GM18907 (cell line): ENCODE data around the gene KLHL20.
"Not testable (repeated sequence)": the region's sequence is repeated elsewhere in the genome, so short reads cannot be mapped to it uniquely, and the experiment has no call there.

Experiments
- ATAC-seq: cut with Tn5 transposase; IDR thresholded peaks from one replicate; pipeline ENCODE4 v1.9.1; 2021; ENCODE audit warnings: mild to moderate bottlenecking, moderate library complexity; ENCODE audit not compliant: unreplicated experiment

KLHL20 gene

DNA sequence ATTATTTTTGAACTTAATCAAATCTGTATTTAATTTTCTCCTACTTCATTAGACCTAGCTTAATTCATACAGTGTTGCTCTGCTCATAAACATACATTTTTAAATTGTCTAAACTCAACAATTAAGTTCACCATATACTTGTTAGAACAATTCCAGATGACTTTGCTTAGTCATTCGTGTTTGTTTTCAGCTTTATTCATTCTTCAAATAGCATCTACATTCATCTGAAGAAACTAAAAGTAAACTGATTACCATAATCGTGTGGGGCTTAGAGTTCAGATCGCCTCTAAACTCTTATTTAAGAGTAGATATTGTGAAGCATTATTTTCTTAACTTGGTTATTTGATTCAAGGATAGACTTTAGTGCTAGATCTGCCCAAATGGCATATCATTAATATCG, 34.4 kb downstream of the KLHL20 start:
- ATAC-seq: no peak

DNA sequence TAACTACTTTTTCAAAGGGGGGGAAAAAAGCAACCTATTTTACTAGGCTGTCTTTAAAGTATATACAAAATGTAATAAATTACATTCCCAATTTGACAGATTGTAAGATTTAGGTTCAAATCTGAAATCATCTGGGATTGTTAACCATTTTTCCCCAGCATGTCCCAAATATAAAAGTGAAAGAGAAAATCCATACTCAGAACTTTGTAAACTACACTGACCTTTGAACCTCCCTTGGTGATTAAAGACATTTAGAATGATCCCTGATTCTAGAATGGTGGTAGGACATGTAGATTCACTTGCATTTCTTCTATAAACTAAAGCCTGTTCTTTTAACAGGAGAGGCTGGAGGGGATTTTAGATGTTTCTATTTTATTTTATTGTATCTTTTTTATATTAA, 39.0 kb downstream of the KLHL20 start:
- no peak for ATAC-seq

DNA sequence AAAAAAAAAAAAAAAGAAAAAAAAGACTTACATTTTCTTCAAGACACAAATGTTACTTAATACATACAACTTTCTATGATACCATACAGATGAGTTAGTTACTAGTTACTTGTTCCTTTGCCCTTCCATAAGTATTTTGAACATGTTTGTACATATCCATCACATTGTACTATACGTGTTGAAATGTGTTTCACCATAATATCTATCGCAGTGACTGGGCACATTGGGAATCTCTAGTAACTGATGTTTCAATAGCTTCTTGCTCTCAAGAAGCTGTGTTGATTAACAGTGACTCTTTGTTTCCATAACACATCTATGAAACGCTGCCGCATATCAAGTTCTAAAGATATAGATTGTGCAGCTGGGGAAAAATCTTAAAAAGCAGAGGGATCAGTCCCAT, 42.9 kb downstream of the KLHL20 start:
- ATAC-seq: no peak

DNA sequence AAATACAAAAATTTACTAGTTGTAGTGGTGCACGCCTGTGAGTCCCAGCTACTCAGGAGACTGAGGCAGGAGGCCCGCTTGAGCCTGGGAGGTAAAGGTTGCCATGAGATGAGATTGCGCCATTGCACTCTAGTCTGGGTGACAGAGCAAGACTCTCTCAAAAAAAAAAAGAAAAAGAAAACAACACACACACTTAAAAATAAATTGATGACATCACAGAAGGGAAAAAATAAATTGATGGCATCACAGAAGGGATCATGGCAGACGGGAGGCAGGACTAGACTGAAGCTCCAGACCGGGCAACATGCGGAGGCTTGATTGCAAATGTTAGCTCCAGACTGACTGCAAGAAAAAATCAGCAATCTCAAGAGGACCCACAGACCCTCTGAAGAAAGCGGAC, 43.3 kb downstream of the KLHL20 start:
- ATAC-seq: no peak

DNA sequence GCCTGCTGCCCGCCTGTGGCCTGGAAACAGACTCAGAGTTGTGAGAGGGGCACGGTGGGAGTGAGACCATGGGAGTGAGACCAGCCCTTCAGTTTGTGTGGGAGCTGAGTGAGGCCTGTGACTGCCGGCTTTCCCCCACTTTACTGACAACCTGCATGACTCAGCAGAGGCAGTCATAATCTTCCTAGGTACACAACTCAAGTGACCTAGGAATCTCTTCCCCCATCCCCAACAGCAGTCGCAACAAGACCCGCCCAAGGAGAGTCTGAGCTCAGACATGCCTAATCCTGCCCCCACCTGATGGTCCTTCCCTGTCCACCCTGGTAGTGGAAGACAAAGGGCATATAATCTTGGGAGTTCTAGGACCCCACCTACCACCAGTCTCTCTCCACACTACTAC, 44.2 kb downstream of the KLHL20 start:
- ATAC-seq: no peak

DNA sequence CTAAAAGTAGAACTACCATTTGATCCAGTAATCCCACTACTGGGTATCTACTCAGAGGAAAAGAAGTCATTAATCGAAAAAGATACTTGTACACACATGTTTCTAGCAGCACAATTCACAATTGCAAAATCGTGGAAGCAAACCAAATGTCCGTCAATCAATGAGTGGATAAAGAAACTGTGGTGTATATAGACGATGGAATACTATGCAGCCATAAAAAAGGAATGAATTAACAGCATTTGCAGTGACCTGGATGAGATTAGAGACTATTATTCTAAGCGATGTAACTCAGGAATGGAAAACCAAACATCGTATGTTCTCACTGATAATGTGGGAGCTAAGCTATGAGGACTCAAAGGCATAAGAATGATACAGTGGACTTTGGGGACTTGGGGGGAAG, 49.5 kb downstream of the KLHL20 start:
- ATAC-seq: not testable (repeated sequence)

DNA sequence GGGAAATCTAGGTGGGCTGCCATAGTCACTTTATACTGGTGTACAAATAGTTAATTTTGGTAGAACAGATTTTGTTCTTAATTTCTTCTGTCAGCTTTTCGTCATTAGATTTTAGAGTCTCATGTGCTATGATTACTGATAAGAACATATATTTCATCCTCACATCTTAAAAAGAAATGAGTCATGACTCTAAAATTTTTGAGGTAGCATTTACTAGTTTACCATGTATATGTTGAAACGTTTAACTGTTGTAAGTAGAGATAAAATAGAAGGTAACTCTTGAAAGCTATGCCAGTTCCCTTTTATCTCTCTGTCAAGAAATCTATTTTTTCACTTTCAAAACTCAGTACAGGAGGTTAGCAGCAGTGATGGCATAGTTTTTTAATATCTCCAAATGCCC, 53.4 kb downstream of the KLHL20 start:
- no peak for ATAC-seq

DNA sequence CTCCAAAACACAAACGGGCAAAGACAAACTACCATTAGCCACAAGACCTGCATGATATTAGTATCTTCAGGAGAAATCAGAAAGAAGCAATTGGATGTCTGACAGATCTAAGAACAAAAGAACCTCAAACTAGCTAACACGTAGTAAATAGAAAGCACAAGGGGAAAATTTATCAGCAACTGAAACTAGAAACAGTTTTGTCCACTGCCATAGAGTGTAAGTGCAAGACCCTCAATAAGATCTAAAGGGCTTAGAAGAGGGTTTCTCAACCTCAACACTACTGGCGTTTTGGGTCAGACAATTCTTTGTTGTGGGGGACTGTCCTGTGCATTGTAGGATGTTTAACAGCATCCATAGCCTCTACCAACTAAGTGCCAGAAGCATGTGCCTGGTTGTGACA, 54.0 kb downstream of the KLHL20 start:
- ATAC-seq: no peak

DNA sequence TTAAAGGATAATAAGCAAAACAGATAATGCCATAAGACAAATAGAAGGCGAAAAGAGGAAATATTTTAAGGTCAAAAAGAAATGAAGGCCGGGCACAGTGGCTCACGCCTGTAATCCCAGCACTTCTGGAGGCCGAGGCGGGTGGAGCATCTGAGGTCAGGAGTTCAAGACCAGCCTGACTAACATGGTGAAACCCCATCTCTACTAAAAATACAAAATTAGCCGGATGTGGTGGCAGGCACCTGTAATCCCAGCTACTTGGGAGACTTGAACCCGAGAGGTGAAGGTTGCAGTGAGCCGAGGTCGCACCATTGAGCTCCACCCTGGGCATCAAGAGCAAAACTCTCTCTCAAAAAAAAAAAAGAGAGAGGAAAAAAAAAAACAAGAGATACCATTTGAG, 55.5 kb downstream of the KLHL20 start:
- not testable (repeated sequence) for ATAC-seq

DNA sequence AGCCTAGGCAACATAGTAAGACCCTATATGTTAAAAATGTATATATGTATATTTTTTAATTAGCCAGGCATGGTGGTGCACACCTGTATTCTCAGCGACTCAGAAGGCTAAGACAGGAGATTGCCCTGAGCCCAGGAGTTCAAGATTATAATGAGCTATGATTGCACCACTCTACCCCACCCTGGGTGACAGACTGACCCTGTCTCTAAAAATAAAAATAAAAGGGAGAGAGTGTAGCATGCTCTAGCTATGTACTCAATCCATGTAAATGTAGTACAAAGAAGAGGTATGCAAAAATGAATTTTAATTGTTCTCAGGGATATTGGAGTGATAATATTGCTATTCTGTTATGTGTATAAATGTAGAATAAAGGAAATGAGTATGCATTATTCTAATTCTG, 56.8 kb downstream of the KLHL20 start:
- ATAC-seq: no peak

DNA sequence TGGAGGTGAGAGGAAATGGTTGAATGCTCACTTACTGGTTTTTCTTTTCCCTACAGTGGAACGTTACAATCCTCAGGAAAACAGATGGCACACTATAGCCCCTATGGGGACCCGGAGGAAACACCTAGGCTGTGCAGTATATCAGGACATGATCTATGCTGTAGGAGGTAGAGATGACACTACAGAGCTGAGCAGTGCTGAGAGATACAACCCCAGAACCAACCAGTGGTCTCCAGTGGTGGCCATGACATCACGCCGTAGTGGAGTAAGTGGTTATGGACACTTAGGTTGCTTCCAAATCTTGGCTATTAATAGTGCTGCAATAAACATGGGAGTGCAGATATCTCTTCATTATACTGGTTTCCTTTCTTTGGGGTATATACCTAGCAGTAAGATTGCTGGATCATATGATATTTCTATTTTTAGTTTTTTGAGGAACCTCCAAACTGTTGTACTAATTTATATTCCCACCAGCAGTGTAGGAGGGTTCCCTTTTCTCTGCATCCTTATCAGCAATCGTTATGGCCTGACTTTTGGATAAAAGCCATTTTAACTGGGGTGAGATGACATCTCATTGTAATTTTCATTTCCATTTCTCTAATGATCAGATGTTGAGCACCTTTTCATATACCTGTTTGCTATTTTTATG, 60.9 kb downstream of the KLHL20 start:
- no peak for ATAC-seq

DNA sequence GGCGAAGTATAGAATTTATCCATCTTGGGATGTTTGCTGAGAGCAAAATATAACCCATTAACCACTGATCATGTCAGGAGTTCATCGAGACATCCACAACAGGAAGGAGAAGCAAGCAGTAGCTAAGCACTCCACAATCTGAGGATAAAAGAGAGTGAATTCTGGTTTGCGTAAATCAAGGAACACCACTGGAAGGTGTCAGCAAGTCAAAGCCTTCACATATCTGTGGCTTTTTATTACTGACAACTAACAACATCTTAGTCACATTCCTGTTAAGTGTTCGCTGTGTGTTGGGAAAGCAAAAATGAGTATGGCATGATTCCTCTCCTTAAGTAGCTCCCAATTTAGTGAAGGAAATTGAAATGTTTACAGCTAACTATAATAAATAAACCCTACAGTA, 65.2 kb downstream of the KLHL20 start:
- no peak for ATAC-seq

DNA sequence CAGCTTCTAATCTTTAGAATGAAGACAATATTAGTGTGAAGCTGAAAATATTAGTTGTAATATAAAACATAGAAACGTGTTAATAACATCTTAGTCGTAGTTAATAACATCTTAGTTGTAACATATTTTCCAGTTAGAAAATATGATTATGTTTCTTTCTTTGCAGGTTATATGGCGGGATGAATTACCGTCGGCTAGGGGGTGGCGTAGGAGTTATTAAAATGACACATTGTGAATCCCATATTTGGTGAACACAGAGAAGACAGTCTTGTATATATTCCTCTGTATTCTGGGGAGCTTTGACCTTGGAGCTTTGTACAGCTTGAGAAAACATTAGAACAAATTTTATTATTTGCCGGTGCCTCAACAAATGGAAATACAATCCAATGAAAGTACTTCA, 70.2 kb downstream of the KLHL20 start:
- ATAC-seq: no peak

DNA sequence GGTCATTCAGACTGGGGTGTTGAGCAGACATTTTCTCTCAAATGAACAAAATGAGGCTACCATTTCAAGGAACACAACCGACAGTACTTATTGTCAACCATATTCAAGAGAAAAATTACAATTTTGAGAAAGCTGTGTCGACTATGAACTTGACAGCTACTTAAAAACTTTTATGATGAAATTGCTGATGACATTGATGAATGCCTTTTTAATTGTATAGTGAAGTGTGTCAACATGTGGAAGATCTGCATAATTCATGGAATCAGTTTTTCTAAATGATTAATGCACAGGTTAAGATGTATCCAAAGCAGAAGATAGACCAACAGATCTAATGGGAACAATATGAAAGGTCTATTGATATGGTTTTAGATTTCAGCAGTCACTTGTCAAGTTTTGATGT, 75.1 kb downstream of the KLHL20 start:
- no peak for ATAC-seq

DNA sequence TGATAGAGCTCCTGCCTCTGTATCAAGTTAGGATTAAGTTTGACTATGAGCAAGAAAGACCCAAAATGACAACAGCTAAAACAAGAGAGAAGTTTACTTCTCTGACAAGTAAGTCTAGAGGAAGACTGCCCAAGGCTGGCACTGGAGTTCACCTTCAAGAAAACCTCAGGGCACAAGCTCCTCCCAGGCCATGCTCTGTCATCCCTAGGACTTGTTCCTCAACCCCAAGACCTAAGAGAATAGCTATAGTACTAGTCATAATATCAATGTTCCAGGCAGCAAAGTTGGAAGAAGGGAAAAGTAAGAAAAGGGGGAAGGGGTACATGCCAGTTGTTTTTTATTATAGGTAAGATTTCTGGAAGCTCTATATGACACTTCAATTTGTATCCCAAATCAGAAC, 83.3 kb downstream of the KLHL20 start:
- ATAC-seq: no peak

DNA sequence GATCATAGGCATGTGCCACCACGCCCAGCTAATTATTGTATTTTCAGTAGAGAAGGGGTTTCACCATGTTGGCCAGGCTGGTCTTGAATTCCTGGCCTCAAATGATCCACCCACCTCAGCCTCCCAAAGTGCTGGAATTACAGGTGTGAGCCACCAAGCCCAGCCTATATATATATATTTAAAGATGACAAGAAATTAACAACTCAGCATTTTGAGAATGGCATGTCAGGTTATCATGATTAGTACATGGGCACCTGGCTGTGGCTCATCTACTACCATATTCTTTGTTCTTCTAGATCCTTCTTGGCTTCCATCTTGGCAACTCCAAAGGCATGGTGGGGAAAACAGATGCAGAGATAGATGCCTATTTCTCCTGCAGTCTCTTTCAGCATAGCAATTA, 85.2 kb downstream of the KLHL20 start:
- not testable (repeated sequence) for ATAC-seq

DNA sequence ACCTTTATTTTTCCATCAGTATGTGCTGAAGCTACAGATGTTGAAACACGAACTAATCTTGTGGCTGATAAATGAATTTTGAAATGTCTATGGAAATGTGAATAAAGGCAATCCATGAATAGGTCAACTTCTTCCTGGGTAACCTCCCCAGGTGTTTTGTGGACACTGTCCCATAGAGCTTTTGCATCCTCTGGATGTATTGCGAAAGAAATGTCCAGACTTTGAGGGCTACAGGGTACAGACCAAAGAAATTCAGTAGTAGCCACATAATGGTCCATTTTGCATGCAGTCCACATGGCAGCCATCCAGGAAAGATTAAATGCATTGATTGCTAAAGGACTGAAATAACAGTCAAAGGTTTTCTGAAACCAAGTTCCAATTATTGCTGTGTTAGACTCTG, 88.2 kb downstream of the KLHL20 start:
- no peak for ATAC-seq

DNA sequence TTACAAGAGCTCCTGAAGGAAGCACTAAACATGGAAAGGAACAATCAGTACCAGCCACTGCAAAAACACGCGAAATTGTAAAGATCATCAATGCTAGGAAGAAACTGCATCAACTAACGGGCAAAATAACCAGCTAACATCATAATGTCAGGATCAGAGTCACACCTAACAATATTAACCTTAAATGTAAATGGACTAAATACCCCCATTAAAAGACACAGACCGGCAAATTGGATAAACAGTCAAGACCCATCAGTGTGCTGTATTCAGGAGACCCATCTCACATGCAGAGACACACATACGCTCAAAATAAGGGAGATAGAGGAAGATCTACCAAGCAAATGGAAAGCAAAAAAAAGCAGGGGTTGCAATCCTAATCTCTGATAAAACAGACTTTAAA, 98.9 kb downstream of the KLHL20 start:
- not testable (repeated sequence) for ATAC-seq

DNA sequence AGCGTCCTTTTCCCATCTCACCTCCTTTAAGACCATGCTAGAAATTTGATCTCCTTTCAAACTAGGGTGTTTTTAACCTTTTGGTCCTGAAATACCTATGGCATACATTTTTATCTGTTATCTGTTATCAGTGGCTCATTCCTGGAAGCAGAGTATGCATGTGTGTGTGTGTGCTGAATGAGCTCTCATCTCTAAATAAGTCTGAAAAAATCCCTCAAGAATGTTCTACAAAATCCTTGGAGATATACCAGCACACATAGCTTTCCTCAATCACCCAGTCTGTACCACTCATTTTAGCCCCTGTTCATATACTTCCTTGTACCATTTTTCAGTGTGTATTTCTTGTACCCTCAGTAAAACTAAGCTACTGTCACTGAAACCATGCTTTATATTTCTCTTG, 103.7 kb downstream of the KLHL20 start:
- ATAC-seq: no peak

DNA sequence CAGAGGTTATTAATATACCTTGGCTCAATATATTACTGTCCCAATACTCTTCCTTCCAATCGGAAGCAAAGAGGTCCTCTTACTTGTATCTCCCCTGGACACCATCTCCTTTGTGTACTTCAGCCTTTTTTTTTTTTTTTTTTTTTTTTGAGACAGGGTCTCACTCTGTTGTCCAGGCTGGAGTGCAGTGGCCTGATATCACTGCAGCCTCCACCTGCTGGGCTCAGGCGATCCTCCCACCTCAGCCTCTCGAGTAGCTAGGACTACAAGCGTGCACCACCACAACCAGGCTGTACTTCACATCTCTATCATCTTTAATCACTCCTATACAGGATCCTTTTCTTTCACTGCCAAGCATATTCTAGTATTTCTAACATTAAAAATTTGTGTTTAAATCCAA, 106.9 kb downstream of the KLHL20 start:
- no peak for ATAC-seq

DNA sequence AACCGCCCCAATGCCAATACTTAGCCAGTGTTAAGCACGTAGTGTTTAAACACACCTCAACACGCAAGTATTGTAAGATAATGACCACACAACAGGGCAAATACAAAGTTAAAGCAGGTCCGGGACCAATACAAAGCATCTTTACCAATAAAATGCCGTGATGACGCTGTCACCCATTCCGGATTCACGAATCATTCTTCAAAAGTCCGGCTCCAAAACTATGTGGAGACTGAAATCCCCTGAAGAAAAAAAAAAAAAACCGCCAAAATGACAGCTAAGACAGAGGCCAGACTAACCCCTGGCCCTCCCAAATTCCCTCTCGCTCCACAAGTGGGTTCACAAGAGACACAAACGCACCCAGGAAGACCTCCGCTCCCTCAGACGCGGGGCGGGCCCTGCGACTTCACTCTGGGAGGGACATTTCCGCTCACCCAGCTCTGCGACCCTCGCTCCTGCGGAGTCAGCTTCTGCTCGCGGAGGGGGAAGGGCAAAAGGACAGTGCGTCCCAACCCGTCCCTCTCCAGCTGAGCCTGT, 109.1 kb downstream of the KLHL20 start:
- peak; percentile 50 for ATAC-seq

DNA sequence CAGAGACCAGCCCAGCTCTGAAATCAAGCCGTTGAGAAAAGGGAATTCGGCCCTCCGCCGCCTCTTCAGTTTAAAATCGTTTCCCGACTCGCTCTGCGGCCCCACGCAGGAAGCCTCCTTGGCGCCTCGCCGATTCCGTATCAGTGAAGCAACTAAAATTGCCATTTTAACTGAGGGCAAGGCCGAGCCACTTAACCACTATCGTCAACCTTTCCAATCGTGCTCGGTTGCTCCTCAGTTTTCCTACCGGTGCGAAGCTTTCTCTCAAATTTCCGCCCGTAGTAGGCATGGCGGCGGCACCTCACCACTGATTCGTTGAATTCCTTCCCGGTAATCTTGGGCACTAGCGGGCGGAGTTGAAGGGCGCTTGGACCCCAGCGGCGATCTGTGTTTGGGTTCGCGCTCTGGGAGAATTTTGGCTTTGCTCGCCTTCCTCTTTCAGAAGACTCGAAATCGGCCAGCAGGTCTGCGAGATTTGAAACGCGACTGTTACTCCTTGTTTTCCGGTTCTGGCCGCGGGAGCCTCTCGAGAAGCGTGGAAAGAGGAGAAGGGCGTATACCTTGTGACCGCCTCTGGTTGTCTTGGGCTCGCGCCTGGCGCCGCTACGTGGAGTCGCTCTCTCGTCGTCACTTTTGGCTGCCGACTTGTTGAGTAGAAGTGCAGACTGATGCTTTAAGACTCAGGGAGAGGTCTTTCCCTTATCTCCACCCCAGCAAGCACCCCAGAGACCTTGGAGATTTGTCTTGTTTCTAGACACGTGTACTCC, 109.7 kb downstream of the KLHL20 start, which contains the start of the genes CENPL and DARS2:
CENPL (minus strand) TSS at position 569 of the 767 bp plus-strand sequence. CDS start 13,584 bp downstream, outside the sequence.
DARS2 (plus strand) TSS at position 359 of the 767 bp plus-strand sequence. CDS start 557 bp downstream, outside the sequence.
- peak; percentile 89 for ATAC-seq
